ENCODE measurements around the gene SBSN.
A peak's percentile ranks its signal among the peaks of the same experiment; 100 is the strongest.

Gene SBSN

GRCh38 chr19:35546532-35546931 lies 18.4 kb upstream of the SBSN start:
- Histone ChIP-seq H3K4me3 (peak overlapping the region; percentile 79), H3K4me1 (peaks cover 7 to 32% (median 20%) of the 10 kb centered on the region in 4 donors), H3K9me3 (no peaks in the 10 kb centered on the region), H3K36me3 (peaks cover 0 to 8% (median 6%) of the 10 kb centered on the region in 3 donors), H3K27ac (peak overlapping the region in 1 of 2 donors; percentile 87), H3K27me3 (no peaks in the 10 kb centered on the region)
- intact Hi-C loops (cut with DNase I; ENCODE audit: low total_unique reads), result loop anchor here (5.0 kb wide), 3 partner anchors 66 to 171 kb away; partner anchors contain the start of genes HAUS5, KMT2B and RBM42
- TF ChIP-seq CTCF (IDR thresholded peaks at IDR 0.05), result no peak
- DNase-seq, result no peak

- peak overlapping the region; percentile 79 for H3K4me3 ChIP-seq
- no peak for TF ChIP-seq CTCF (IDR thresholded peaks at IDR 0.05)
- no peak for DNase-seq
- H3K36me3 ChIP-seq, result peaks cover 0 to 8% (median 6%) of the 10 kb centered on the region in 3 donors
- H3K27me3 ChIP-seq, result no peaks in the 10 kb centered on the region
- peaks cover 7 to 32% (median 20%) of the 10 kb centered on the region in 4 donors for H3K4me1 ChIP-seq
- H3K27ac ChIP-seq, result peak overlapping the region; percentile 87 to 89
- no peaks in the 10 kb centered on the region for H3K9me3 ChIP-seq
- intact Hi-C loops (cut with DNase I; ENCODE audit: low total_unique reads), result loop anchor here (5.0 kb wide), 3 partner anchors 66 to 171 kb away; partner anchors contain the start of genes HAUS5, KMT2B and RBM42
Observed at GRCh38 chr19:35545855-35546381, 17.8 kb upstream of the SBSN start.

- Histone ChIP-seq H3K4me3 (peak within 1 kb of the TSS; percentile 79), H3K4me1 (peaks cover 7 to 32% (median 20%) of the 10 kb centered on the region in 4 donors), H3K36me3 (peaks cover 0 to 8% (median 3%) of the 10 kb centered on the region in 3 donors), H3K9me3 (no peaks in the 10 kb centered on the region), H3K27ac (peak within 1 kb of the TSS; percentile 87 to 89), H3K27me3 (no peaks in the 10 kb centered on the region)
- DNase-seq, result peak; percentile 92 to 96
- TF ChIP-seq CTCF (IDR thresholded peaks at IDR 0.05), result no peak
- intact Hi-C loops (cut with DNase I; ENCODE audit: low total_unique reads), result loop anchor here (5.0 kb wide), 3 partner anchors 67 to 172 kb away; partner anchors contain the start of genes HAUS5, KMT2B and RBM42
Observed at GRCh38 chr19:35545001-35545854, 17.1 kb upstream of the SBSN start, which contains the start of gene TMEM147. Gene TMEM147 (plus strand): TSS chr19:35545626. CDS start chr19:35545740, 114 bp downstream.

GRCh38 chr19:35544110-35544802 lies 16.1 kb upstream of the SBSN start:
- Histone ChIP-seq H3K9me3 (no peaks in the 10 kb centered on the region), H3K36me3 (peaks cover 0 to 8% (median 0%) of the 10 kb centered on the region in 3 donors), H3K4me3 (peak overlapping the region; percentile 79), H3K27ac (peak overlapping the region in 1 of 2 donors; percentile 89), H3K27me3 (no peaks in the 10 kb centered on the region), H3K4me1 (peaks cover 7 to 32% (median 20%) of the 10 kb centered on the region in 4 donors)
- no peak for TF ChIP-seq CTCF (IDR thresholded peaks at IDR 0.05)
- no peak for DNase-seq
- intact Hi-C loops (cut with DNase I; ENCODE audit: low total_unique reads), result no loop called here

Data from tibial artery (tissue), 4 donors.